H1 (cell line): ENCODE results near the gene DPH5.

Experiments used
- CHD2 ChIP-seq: IDR thresholded peaks from 2 replicates; pipeline ENCODE4 v1.6.1; 2012; ENCODE audit warnings: low read length, improper control_type of control experiment
- EP300 ChIP-seq, 2 experiments: IDR thresholded peaks; 1 replicate in 1 of 2; 2 replicates in 1 of 2; pipeline ENCODE4 v1.6.1; 2011 to 2012; ENCODE audit warnings: low read depth in 2 of 2, low read length in 2 of 2, mild to moderate bottlenecking in 2 of 2, borderline replicate concordance in 1 of 2, inconsistent platforms in 1 of 2, moderate library complexity in 1 of 2
- EZH2 ChIP-seq: fragments of 200-600 bp; sonication (generic); IDR thresholded peaks from 2 replicates; pipeline ENCODE4 v1.7.1; 2012; ENCODE audit warnings: low read depth, mild to moderate bottlenecking, moderate library complexity, low read length, inconsistent platforms; ENCODE audit not compliant: severe bottlenecking
- POLR2AphosphoS5 ChIP-seq: IDR thresholded peaks from 2 replicates; pipeline ENCODE4 v1.6.1; 2011; ENCODE audit warnings: low read depth, low read length
- SAP30 ChIP-seq: fragments of 300-600 bp; sonication (generic); IDR thresholded peaks from 2 replicates; pipeline ENCODE4 v1.7.1; 2012; ENCODE audit warnings: low read length, moderate library complexity, mild to moderate bottlenecking, inconsistent platforms; ENCODE audit not compliant: insufficient read depth, insufficient replicate concordance
- SP2 ChIP-seq: IDR thresholded peaks from 2 replicates; pipeline ENCODE4 v1.6.1; 2012; ENCODE audit warnings: mild to moderate bottlenecking, low read length, inconsistent platforms
- TEAD4 ChIP-seq: IDR thresholded peaks from 2 replicates; pipeline ENCODE4 v1.6.1; 2012; ENCODE audit warnings: low read depth, low read length, inconsistent platforms, mixed read lengths
- TF ChIP-seq, protein P1 (sequence below): IDR thresholded peaks from 2 replicates; pipeline ENCODE4 v1.6.1; 2012; ENCODE audit warnings: low read length, inconsistent platforms
- TF ChIP-seq, protein P2 (sequence below), 3 experiments: IDR thresholded peaks; 1 replicate in 2 of 3; 2 replicates in 1 of 3; pipeline versions ENCODE4 v1.5.1 to v1.6.1; 2011; ENCODE audit warnings: low read length in 3 of 3, mild to moderate bottlenecking in 3 of 3, inconsistent platforms in 2 of 3, low read depth in 1 of 3, moderate library complexity in 1 of 3; ENCODE audit not compliant: insufficient read depth in 1 of 3; ENCODE audit errors: control extremely low read depth in 1 of 3

DNA sequence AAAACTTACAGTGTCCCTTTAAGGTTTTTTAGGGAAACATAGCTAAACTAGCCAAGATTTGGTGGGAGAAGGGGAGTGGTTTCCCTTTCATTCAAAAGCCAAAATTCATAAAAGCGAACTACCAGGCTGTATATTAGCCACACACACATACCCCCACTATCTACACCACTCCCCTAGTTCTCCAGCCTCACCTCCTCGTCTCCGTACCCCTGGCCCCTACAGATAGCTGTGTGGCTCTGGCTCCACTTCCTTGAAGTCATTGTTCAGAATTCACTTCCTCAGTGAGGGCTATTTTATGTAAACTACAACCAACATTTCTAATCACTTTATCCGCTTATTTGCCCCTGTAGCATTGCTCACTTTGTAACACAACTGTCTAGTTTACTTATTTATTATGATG is 5.3 kb upstream of the DPH5 start:
- TF ChIP-seq, protein P1, sequence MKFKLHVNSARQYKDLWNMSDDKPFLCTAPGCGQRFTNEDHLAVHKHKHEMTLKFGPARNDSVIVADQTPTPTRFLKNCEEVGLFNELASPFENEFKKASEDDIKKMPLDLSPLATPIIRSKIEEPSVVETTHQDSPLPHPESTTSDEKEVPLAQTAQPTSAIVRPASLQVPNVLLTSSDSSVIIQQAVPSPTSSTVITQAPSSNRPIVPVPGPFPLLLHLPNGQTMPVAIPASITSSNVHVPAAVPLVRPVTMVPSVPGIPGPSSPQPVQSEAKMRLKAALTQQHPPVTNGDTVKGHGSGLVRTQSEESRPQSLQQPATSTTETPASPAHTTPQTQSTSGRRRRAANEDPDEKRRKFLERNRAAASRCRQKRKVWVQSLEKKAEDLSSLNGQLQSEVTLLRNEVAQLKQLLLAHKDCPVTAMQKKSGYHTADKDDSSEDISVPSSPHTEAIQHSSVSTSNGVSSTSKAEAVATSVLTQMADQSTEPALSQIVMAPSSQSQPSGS = no peak
- no peak for TF ChIP-seq EP300 (IDR thresholded peaks at IDR 0.05; ENCODE audit: borderline replicate concordance in 1 of 2, low read depth in 2 of 2, low read length in 2 of 2)
- TF ChIP-seq, protein P2, sequence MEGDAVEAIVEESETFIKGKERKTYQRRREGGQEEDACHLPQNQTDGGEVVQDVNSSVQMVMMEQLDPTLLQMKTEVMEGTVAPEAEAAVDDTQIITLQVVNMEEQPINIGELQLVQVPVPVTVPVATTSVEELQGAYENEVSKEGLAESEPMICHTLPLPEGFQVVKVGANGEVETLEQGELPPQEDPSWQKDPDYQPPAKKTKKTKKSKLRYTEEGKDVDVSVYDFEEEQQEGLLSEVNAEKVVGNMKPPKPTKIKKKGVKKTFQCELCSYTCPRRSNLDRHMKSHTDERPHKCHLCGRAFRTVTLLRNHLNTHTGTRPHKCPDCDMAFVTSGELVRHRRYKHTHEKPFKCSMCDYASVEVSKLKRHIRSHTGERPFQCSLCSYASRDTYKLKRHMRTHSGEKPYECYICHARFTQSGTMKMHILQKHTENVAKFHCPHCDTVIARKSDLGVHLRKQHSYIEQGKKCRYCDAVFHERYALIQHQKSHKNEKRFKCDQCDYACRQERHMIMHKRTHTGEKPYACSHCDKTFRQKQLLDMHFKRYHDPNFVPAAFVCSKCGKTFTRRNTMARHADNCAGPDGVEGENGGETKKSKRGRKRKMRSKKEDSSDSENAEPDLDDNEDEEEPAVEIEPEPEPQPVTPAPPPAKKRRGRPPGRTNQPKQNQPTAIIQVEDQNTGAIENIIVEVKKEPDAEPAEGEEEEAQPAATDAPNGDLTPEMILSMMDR (IDR thresholded peaks at IDR 0.05; ENCODE audit: control extremely low read depth in 1 of 3, insufficient read depth in 1 of 3, low read depth in 1 of 3, low read length in 3 of 3) = no peak
- no peak for TF ChIP-seq SP2
- TF ChIP-seq TEAD4 = no peak
- TF ChIP-seq POLR2AphosphoS5 = no peak
- no peak for TF ChIP-seq SAP30
- TF ChIP-seq CHD2 = no peak
- no peak for TF ChIP-seq EZH2
